GM23248 (cell line): ENCODE measurements around the gene DCAF7. TPM values are rescaled to one million over a fixed set of nuclear protein-coding genes. Genes with fewer than 3 reads are reported as not detected.
A peak's percentile ranks its signal among the peaks of the same experiment; 100 is the strongest.

Source experiments
- DNase-seq: peaks from one replicate; pipeline ENCODE4 v3.0.0-alpha.2; 2015
- H2AFZ ChIP-seq: fragments of 200-600 bp; sonication (generic); 2 replicates; pipeline ENCODE4 v1.6.1; 2016; ENCODE audit warnings: antibody characterized with exemption
- H3F3A ChIP-seq: fragments of 200-600 bp; sonication (generic); 2 replicates; pipeline ENCODE4 v1.6.1; 2016; ENCODE audit warnings: mild to moderate bottlenecking, antibody characterized with exemption, mixed run types; ENCODE audit not compliant: insufficient read depth
- H3K27ac ChIP-seq: fragments of 200-600 bp; sonication (generic); 2 replicates; pipeline ENCODE4 v1.5.1; 2016; ENCODE audit warnings: mild to moderate bottlenecking
- H3K27me3 ChIP-seq: fragments of 200-600 bp; sonication (generic); replicated peaks from 2 replicates; pipeline ENCODE4 v1.6.1; 2016; ENCODE audit warnings: mild to moderate bottlenecking; ENCODE audit not compliant: insufficient read depth
- H3K36me3 ChIP-seq: fragments of 200-600 bp; sonication (generic); 2 replicates; pipeline ENCODE4 v1.6.1; 2016; ENCODE audit warnings: low read depth, mild to moderate bottlenecking
- H3K4me1 ChIP-seq: fragments of 200-600 bp; sonication (generic); 2 replicates; pipeline ENCODE4 v1.6.1; 2016; ENCODE audit warnings: mild to moderate bottlenecking; ENCODE audit not compliant: insufficient read depth
- H3K4me2 ChIP-seq: fragments of 200-600 bp; sonication (generic); one replicate; pipeline ENCODE4 v1.6.1; 2016; ENCODE audit warnings: mild to moderate bottlenecking; ENCODE audit not compliant: unreplicated experiment
- H3K4me3 ChIP-seq: fragments of 200-600 bp; sonication (generic); 2 replicates; pipeline ENCODE4 v1.5.1; 2016; ENCODE audit warnings: mild to moderate bottlenecking
- H3K79me2 ChIP-seq: fragments of 200-600 bp; sonication (generic); 2 replicates; pipeline ENCODE4 v1.6.1; 2016; ENCODE audit warnings: mild to moderate bottlenecking; ENCODE audit not compliant: insufficient read depth
- H3K9ac ChIP-seq: fragments of 200-600 bp; sonication (generic); 2 replicates; pipeline ENCODE4 v1.6.1; 2016; ENCODE audit warnings: mild to moderate bottlenecking
- H3K9me2 ChIP-seq: fragments of 200-600 bp; sonication (generic); 2 replicates; pipeline ENCODE4 v1.6.1; 2016; ENCODE audit warnings: mixed run types, mild to moderate bottlenecking, moderate library complexity; ENCODE audit not compliant: insufficient read depth
- H3K9me3 ChIP-seq: fragments of 200-600 bp; sonication (generic); one replicate; pipeline ENCODE4 v1.6.1; 2017; ENCODE audit warnings: low read depth
- H4K20me1 ChIP-seq: fragments of 200-600 bp; sonication (generic); 2 replicates; pipeline ENCODE4 v1.6.0; 2016; ENCODE audit not compliant: insufficient read depth
- EZH2 ChIP-seq: fragments of 200-600 bp; sonication (generic); IDR thresholded peaks from 2 replicates; pipeline ENCODE4 v1.6.1; 2018; ENCODE audit warnings: antibody characterized with exemption, mild to moderate bottlenecking; ENCODE audit not compliant: insufficient read depth, poor library complexity, severe bottlenecking
- EZH2phosphoT487 ChIP-seq: fragments of 200-600 bp; sonication (generic); IDR thresholded peaks from 2 replicates; pipeline ENCODE4 v1.6.1; 2018; ENCODE audit warnings: antibody characterized with exemption, moderate library complexity, mild to moderate bottlenecking, low read depth; ENCODE audit not compliant: insufficient read depth
- WGBS, 2 experiments: methylation state at CpG; one replicate each; pipeline ENCODE4 v1.1.6; 2015 to 2017; ENCODE audit warnings: low lambda C conversion rate in 2 of 2, low coverage in 1 of 2; ENCODE audit errors: missing lambda C conversion rate in 2 of 2; 5-methylcytosine and 5-hydroxymethylcytosine counted together
- in situ Hi-C: fragments of 300-500 bp; cut with MboI; formaldehyde crosslinking; loops from 2 replicates; pipeline ENCODE4 v1.15.0; 2020
- polyA plus RNA-seq: library from polyadenylated mRNA; unstranded; fragments of >200 nt; fragmentation: Nextera tagmentation; extraction: Ambion mirVana; gene quantifications from 2 replicates; pipeline ENCODE4 v1.2.1, GENCODE V29; 2016
- total RNA-seq: library from RNA; depleted of rRNA; stranded (reverse); fragments of >200 nt; shearing (Covaris generic); gene quantifications from 2 replicates; pipeline ENCODE4 v1.2.3, GENCODE V29; 2014

The DCAF7 gene
- total and polyA plus RNA-seq, 2 experiments from 2014 or later: 21.2 to 38.2 TPM

DNA sequence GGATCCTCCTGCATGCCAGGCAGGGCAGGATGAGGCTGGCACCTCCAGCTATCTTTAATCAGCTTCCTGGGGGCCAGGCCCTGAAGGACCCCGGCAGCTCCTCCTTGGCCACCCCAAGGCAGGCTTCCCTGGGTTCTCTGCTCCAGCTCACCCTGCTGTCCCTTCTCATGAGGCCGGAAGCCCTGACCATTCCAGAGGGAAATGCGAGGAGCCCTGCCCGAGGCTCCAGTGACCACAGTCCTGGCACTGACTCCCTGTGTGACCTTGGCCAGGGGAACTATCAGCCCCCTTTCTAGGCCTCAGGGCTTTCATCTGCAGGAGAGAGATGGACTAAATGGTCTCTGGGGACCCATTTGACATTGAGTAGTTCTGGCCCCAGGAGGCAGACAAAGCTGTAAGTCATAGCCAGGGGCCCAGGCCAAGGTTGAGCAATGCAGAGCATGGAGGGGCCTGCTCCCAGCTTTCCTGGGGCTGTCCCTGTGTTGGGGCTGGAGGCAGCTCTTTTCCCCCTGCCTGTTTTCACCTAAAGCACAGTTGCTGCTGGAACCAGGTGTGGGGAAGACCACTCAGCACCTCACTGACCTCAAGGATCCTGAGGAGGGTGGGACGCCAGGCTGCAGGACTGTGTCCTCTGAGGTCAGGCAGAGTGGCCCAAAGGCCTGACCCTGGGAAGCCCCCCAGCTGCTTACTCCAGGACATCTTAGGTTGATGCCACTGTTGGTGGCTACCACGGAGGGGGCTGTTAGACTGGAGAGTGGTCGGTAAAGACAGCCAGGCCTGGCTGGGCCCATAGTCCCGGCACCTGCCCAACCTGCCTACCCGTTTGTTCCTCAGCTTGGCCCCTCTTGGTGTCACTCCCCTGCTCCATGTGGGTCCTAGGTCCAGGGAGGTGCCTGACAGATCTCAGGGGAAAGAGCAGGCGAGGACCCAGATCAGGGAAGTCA lies 19.0 kb upstream of the DCAF7 start:
- no peaks in the 10 kb centered on the region for H4K20me1 ChIP-seq
- H3K9me2 ChIP-seq: no peaks in the 10 kb centered on the region
- no peaks in the 10 kb centered on the region for H3K9me3 ChIP-seq
- 63% methylated on average over 10 of the region's 10 CpGs for WGBS, 2 experiments
- no peaks in the 10 kb centered on the region for H3K36me3 ChIP-seq
- no peaks in the 10 kb centered on the region for H3F3A ChIP-seq
- no peaks in the 10 kb centered on the region for H3K4me1 ChIP-seq
- no peak overlapping the region for H3K4me2 ChIP-seq
- H3K4me3 ChIP-seq: no peak overlapping the region
- no peak overlapping the region for H3K27ac ChIP-seq
- no peak overlapping the region for H2AFZ ChIP-seq
- in situ Hi-C loops: no loop called here
- H3K9ac ChIP-seq: no peak overlapping the region
- no peaks in the 10 kb centered on the region for H3K79me2 ChIP-seq
- peak; percentile 51 for DNase-seq
- H3K27me3 ChIP-seq: no peaks in the 10 kb centered on the region; the same call in 1 of the 2 replicates
- TF ChIP-seq EZH2phosphoT487 (no peak), EZH2 (no peak)

DNA sequence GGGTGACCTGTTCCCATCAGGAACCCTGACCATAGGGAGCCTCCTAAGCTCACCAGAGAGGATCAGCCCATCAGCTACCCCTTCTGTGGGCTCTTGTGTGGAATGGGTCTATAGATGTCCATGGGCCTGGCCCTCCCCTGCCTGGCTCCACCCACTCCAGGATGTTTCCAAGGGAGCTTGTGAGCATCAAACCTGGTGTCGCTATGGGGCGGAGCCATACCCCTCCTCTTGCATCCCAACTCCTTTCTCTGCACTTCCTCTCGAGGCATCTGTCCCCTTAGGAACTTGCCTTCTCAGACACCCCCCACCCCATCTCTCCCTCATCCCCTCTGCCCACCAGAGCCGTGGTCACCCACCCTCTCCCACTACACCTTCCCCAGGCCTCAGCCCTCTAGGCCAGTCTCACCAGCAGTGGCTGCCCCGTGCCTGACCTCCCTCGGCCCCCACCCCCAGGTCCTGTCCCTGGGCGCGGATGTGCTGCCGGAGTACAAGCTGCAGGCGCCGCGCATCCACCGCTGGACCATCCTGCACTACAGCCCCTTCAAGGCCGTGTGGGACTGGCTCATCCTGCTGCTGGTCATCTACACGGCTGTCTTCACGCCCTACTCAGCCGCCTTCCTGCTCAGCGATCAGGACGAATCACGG lies 16.7 kb upstream of the DCAF7 start:
- no peak for DNase-seq
- Histone ChIP-seq H3F3A (no peaks in the 10 kb centered on the region), H3K4me3 (no peak overlapping the region), H4K20me1 (no peaks in the 10 kb centered on the region), H2AFZ (no peak overlapping the region), H3K27ac (no peak overlapping the region), H3K9me3 (no peaks in the 10 kb centered on the region), H3K27me3 (peaks cover 12% of the 10 kb centered on the region; the same call in 1 of the 2 replicates), H3K79me2 (no peaks in the 10 kb centered on the region), H3K4me2 (no peak overlapping the region), H3K9ac (no peak overlapping the region), H3K4me1 (no peaks in the 10 kb centered on the region), H3K36me3 (no peaks in the 10 kb centered on the region), H3K9me2 (no peaks in the 10 kb centered on the region)
- TF ChIP-seq EZH2 (no peak), EZH2phosphoT487 (no peak)
- in situ Hi-C loops: no loop called here
- 86 to 88% methylated on average over 19 to 20 of the region's 20 CpGs for WGBS, 2 experiments

DNA sequence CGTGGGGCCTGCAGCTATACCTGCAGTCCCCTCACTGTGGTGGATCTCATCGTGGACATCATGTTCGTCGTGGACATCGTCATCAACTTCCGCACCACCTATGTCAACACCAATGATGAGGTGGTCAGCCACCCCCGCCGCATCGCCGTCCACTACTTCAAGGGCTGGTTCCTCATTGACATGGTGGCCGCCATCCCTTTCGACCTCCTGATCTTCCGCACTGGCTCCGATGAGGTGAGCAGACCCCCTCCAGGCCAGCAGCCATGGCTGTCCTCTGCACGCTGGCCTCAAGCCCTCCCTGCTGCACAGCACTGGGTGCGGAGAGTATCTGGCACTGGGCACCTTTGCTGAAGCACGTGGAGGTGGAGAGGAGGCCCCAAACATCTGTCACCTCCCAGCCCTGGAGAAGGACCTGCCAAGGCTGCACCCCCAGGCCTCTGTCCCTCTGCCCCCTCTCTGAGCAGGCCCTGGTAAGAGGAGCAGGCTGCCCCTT lies 16.2 kb upstream of the DCAF7 start:
- Histone ChIP-seq H3K4me1 (no peaks in the 10 kb centered on the region), H3F3A (no peaks in the 10 kb centered on the region), H3K27ac (no peak overlapping the region), H2AFZ (no peak overlapping the region), H3K4me3 (no peak overlapping the region), H3K9me3 (no peaks in the 10 kb centered on the region), H4K20me1 (no peaks in the 10 kb centered on the region), H3K27me3 (peaks cover 18% of the 10 kb centered on the region), H3K9me2 (no peaks in the 10 kb centered on the region), H3K79me2 (no peaks in the 10 kb centered on the region), H3K4me2 (no peak overlapping the region), H3K9ac (no peak overlapping the region), H3K36me3 (no peaks in the 10 kb centered on the region)
- DNase-seq: no peak
- in situ Hi-C loops: no loop called here
- WGBS, 2 experiments: 87 to 89% methylated on average over 17 of the region's 17 CpGs
- TF ChIP-seq EZH2 (no peak), EZH2phosphoT487 (no peak)

DNA sequence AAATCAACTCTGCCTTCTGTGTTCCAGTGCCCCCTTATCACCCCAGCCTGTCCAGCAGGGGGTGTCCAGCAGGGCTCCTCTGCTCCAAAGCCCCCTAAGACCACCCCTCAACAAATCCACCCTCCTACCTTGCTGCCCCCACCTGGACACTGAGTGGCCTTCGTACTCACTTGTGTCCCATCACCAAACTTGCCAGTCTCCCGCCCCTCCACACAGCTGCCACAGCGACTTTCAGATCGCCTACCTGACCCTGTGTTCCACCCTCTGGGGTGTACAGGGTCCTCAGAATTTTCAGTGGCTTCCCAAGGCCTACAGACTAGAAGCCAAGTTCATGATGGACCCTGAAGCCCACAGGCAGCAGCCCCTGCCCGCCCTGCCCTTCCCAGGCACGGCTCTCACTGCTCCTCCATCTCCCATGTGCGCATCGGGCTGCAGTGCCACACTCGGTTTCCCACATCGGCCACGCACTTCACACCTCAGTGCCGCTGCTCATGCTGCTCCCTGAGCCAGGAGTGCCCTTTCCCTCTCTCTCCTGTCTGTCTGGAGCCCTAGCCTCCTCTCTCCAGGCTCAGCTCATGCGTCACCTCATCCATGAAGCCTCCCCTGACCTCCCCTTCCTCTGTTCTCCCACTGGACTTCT lies 15.3 kb upstream of the DCAF7 start:
- no peak for TF ChIP-seq EZH2phosphoT487
- TF ChIP-seq EZH2: no peak
- DNase-seq: no peak
- no peaks in the 10 kb centered on the region for H3K4me1 ChIP-seq

More for the DNA sequence above, 15.3 kb upstream of the DCAF7 start:
- no peak overlapping the region for H3K4me3 ChIP-seq
- no peaks in the 10 kb centered on the region for H3K9me2 ChIP-seq
- H3K9me3 ChIP-seq: no peaks in the 10 kb centered on the region
- 51 to 66% methylated on average over 12 to 13 of the region's 13 CpGs for WGBS, 2 experiments
- no peak overlapping the region for H3K4me2 ChIP-seq
- no peaks in the 10 kb centered on the region for H3F3A ChIP-seq
- H2AFZ ChIP-seq: no peak overlapping the region
- H3K27ac ChIP-seq: no peak overlapping the region
- H3K36me3 ChIP-seq: no peaks in the 10 kb centered on the region
- no peak overlapping the region for H3K9ac ChIP-seq
- H3K79me2 ChIP-seq: no peaks in the 10 kb centered on the region
- in situ Hi-C loops: no loop called here
- H3K27me3 ChIP-seq: peaks cover 22% of the 10 kb centered on the region
- H4K20me1 ChIP-seq: no peaks in the 10 kb centered on the region
